ENCODE data around the gene PIGBOS1.

DNA sequence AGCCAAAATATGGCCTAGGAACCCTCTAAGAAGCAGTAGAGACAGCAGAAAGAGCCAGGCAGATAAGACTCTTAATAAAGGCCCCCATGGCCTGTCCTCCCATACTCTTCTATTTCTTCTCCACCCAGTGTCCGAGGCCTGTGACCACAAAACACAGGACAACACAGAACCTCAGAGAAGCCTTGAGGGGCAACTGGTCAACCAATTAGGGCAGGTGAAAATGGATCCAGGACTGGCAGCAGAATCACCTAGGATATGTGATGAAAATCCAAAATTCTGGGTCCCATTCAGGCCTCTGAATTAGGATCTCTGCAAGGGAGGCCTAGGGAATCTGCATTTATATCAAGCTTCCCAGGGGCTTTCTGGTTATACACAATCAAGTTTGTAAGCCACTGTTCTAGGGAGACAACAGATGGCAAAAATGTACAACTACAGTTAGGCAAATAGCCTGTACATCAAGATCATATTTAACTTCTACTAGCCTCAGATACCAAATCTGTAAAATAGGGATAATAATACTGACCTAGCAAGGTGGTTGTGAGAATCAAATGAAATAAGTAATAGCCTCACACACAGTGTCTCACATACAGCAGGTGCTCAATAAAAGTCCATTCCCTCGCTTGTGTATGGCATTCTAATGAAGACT is 39.7 kb downstream of the PIGBOS1 start:
- TF ChIP-seq CTCF (conservative IDR thresholded peaks at IDR 0.05) (no peak), ZFX (IDR thresholded peaks at IDR 0.05) (no peak)

Data from C4-2B (cell line).